Suprapubic skin (tissue), 3 donors: ENCODE data around the gene SMARCA2.

Experiments
- CTCF ChIP-seq, 2 donors: fragments of 200-600 bp in 1 of 2; fragments of 450-650 bp in 1 of 2; sonication (generic) in 1 of 2; IDR thresholded peaks; one replicate each; pipeline ENCODE4 v1.5.1; 2016 to 2019; ENCODE audit warnings: antibody characterized with exemption in 2 of 2, mild to moderate bottlenecking in 1 of 2, moderate library complexity in 1 of 2
- POLR2A ChIP-seq, 2 donors: fragments of 450-650 bp; IDR thresholded peaks; one replicate each; pipeline ENCODE4 v1.6.1; 2017; ENCODE audit warnings: antibody characterized with exemption in 2 of 2, mild to moderate bottlenecking in 2 of 2, moderate library complexity in 2 of 2

GRCh38 chr9:2196757-2197156, 181.6 kb downstream of the SMARCA2 start:
- TF ChIP-seq CTCF (IDR thresholded peaks at IDR 0.05) = no peak
- TF ChIP-seq POLR2A (IDR thresholded peaks at IDR 0.05) = no peak
